ENCODE data around the gene PSMB7. TPM values are rescaled to one million over a fixed set of nuclear protein-coding genes. Genes with fewer than 3 reads are reported as not detected.

The PSMB7 gene
- total and polyA plus RNA-seq, 2 of the 13 experiments (the other 11 are each of a cell fraction or from before 2014, with no cell fraction given), result 259 to 291 TPM

- TF ChIP-seq FOXP4 (CRISPR knock-in tag; IDR thresholded peaks at IDR 0.05) (peak; percentile 72), ELF1 (CRISPR knock-in tag; IDR thresholded peaks at IDR 0.05) (peak; percentile 89), ETV5 (CRISPR knock-in tag; IDR thresholded peaks at IDR 0.05; ENCODE audit: borderline replicate concordance) (no peak; the same call in 1 of the 2 replicates), ZSCAN20 (CRISPR knock-in tag; IDR thresholded peaks at IDR 0.05; ENCODE audit: borderline replicate concordance) (0 out of 2 replicates have a peak, but pooled peaks have one; percentile 3)
These were observed at the start of gene PSMB7 (continued) for GRCh38 chr9:124415102-124415851.

- Histone ChIP-seq H2AFZ (ENCODE audit: low read length) (no peak overlapping the region), H3K9me3 (ENCODE audit: low read length) (no peaks in the 10 kb centered on the region), H3K27me3 (ENCODE audit: control insufficient read depth in 1 of 2, insufficient read depth in 2 of 2, low read length in 2 of 2) (peaks cover 2 to 21% of the 10 kb centered on the region in 2 experiments; a peak in 3 of 5 replicates), H3K4me3 (replicated peaks in 1 of 3; ENCODE audit: insufficient read depth in 1 of 3, low read depth in 2 of 3, low read length in 3 of 3) (no peak overlapping the region), H3K79me2 (ENCODE audit: insufficient read depth, low read length) (no peaks in the 10 kb centered on the region), H3K9ac (ENCODE audit: insufficient read depth, low read depth, low read length) (no peak overlapping the region), H3K27ac (ENCODE audit: extremely low read length, insufficient read depth, low read length) (no peak overlapping the region), H3K4me2 (ENCODE audit: low read depth, low read length) (no peak overlapping the region), H4K20me1 (ENCODE audit: insufficient read depth, low read length) (no peaks in the 10 kb centered on the region), H3K36me3 (replicated peaks in 1 of 2; ENCODE audit: control insufficient read depth in 1 of 2, insufficient read depth in 2 of 2, low read length in 2 of 2) (no peaks in the 10 kb centered on the region), H3K4me1 (ENCODE audit: insufficient read depth, low read length) (no peaks in the 10 kb centered on the region)
- CTCF ChIA-PET (ENCODE audit: low intra/inter-chr PET ratio, low total read pairs), result no interaction called here
- POLR2A ChIA-PET, result no interaction called here
- 40% methylated on average over 1 of the region's 1 CpG for WGBS (ENCODE audit: low lambda C conversion rate)
- BruUV-seq (replicated peaks), result no TSS peak
- DNase-seq (ENCODE audit: low spot score) (no peak), ATAC-seq (no peak), FAIRE-seq (no peak)
- intact Hi-C loops (cut with micrococcal nuclease; ENCODE audit: unreplicated experiment), result no loop called here
- in situ Hi-C loops (cut with HindIII; ENCODE audit: extremely low pct_ligation_motif_present, low pct_unique_long_range_greater_than_20kb), result no loop called here
- TF ChIP-seq RAD51 (IDR thresholded peaks at IDR 0.05; ENCODE audit: borderline replicate concordance) (no peak), ZFP1 (CRISPR knock-in tag; IDR thresholded peaks at IDR 0.05) (no peak), TBP (CRISPR knock-in tag; IDR thresholded peaks at IDR 0.05) (no peak), ZNF850 (CRISPR knock-in tag; conservative IDR thresholded peaks at IDR 0.05) (no peak), MXD1 (CRISPR knock-in tag; IDR thresholded peaks at IDR 0.05) (no peak), TCF12 (IDR thresholded peaks at IDR 0.05) (no peak), TCF12 (CRISPR knock-in tag; IDR thresholded peaks at IDR 0.05) (no peak), MLLT10 (CRISPR knock-in tag; IDR thresholded peaks at IDR 0.05) (no peak), ZNF776 (CRISPR knock-in tag; IDR thresholded peaks at IDR 0.05) (no peak), PLRG1 (conservative IDR thresholded peaks at IDR 0.05) (no peak), ZNF354B (CRISPR knock-in tag; IDR thresholded peaks at IDR 0.05) (no peak), ZFY (CRISPR knock-in tag; IDR thresholded peaks at IDR 0.05) (no peak), ZNF224 (CRISPR knock-in tag; IDR thresholded peaks at IDR 0.05) (no peak), CAMTA2 (CRISPR knock-in tag; IDR thresholded peaks at IDR 0.05; ENCODE audit: borderline replicate concordance) (no peak), TERF1 (CRISPR knock-in tag; IDR thresholded peaks at IDR 0.05) (no peak), RFX1 (IDR thresholded peaks at IDR 0.05) (no peak), TSC22D2 (CRISPR knock-in tag; IDR thresholded peaks at IDR 0.05; ENCODE audit: borderline replicate concordance) (no peak), NPAS2 (CRISPR knock-in tag; IDR thresholded peaks at IDR 0.05; ENCODE audit: borderline replicate concordance) (no peak)
These were observed 47.5 kb upstream of the PSMB7 start for GRCh38 chr9:124462739-124463138.
